ENCODE measurements around the gene LARGE2. TPM values are rescaled to one million over a fixed set of nuclear protein-coding genes. Genes with fewer than 3 reads are reported as not detected.

Gene LARGE2
- total and polyA plus RNA-seq, 2 of the 13 experiments (the other 11 are each of a cell fraction or from before 2014, with no cell fraction given), result 8.5 to 21.6 TPM

DNA sequence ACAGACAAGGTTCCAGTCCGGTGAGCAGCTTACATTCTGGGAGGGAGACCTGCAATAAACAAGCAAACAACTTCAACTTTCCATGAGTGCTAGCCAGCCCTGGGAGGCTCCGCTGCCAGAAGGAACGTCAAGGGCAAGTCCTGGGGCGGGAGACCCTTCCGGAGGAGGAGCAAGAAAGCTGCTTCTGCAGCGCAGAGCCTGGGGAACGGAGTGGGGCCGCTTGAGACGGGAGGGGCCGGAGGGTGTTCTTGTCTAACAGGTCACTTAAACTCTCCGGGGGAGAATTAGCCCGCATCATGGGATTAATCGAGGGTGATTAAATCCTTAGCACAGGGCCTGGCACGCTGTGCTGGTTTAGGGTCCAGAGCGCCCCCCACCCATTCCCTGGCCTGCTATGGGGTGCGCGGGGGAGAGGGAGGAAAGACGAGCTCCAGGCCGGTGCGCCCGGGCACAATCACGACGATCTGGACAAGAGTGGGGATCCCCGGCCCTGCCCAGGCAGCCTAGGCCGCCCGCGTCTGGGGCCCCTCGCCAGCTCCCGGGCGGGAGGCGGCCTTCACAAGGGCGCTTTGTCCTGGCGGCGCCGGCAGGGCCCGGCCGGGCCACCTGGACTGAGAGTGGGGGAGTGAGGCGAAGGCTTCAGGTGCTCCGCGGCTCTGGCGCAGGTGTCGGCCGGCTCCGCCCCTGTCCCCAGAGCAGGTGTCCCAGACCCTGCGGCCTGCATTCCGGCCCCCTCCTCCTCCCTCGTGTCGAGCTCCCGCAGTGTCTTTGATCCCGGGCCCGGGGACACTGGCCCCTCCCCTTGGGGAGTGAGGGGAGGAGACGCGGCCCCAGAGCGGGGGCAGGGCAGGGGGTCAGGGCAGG, 663 bp upstream of the LARGE2 start (continued):
- TF ChIP-seq, protein P1, sequence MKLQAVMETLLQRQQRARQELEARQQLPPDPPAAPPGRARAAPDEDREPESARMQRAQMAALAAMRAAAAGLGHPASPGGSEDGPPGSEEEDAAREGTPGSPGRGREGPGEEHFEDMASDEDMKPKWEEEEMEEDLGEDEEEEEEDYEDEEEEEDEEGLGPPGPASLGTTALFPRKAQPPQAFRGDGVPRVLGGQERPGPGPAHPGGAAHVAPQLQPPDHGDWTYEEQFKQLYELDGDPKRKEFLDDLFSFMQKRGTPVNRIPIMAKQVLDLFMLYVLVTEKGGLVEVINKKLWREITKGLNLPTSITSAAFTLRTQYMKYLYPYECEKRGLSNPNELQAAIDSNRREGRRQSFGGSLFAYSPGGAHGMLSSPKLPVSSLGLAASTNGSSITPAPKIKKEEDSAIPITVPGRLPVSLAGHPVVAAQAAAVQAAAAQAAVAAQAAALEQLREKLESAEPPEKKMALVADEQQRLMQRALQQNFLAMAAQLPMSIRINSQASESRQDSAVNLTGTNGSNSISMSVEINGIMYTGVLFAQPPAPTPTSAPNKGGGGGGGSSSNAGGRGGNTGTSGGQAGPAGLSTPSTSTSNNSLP (IDR thresholded peaks at IDR 0.05; ENCODE audit: low read depth, low read length), result no peak
- TF ChIP-seq, protein P2, sequence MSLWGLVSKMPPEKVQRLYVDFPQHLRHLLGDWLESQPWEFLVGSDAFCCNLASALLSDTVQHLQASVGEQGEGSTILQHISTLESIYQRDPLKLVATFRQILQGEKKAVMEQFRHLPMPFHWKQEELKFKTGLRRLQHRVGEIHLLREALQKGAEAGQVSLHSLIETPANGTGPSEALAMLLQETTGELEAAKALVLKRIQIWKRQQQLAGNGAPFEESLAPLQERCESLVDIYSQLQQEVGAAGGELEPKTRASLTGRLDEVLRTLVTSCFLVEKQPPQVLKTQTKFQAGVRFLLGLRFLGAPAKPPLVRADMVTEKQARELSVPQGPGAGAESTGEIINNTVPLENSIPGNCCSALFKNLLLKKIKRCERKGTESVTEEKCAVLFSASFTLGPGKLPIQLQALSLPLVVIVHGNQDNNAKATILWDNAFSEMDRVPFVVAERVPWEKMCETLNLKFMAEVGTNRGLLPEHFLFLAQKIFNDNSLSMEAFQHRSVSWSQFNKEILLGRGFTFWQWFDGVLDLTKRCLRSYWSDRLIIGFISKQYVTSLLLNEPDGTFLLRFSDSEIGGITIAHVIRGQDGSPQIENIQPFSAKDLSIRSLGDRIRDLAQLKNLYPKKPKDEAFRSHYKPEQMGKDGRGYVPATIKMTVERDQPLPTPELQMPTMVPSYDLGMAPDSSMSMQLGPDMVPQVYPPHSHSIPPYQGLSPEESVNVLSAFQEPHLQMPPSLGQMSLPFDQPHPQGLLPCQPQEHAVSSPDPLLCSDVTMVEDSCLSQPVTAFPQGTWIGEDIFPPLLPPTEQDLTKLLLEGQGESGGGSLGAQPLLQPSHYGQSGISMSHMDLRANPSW (CRISPR knock-in tag; IDR thresholded peaks at IDR 0.05; ENCODE audit: borderline replicate concordance), result no peak
- TF ChIP-seq ZNF33A (CRISPR knock-in tag; IDR thresholded peaks at IDR 0.05; ENCODE audit: borderline replicate concordance) (no peak), SMYD3 (CRISPR knock-in tag; IDR thresholded peaks at IDR 0.05) (no peak), RXRB (CRISPR knock-in tag; IDR thresholded peaks at IDR 0.05; ENCODE audit: borderline replicate concordance) (no peak; the same call in 1 of the 2 replicates), ZNF790 (CRISPR knock-in tag; IDR thresholded peaks at IDR 0.05; ENCODE audit: borderline replicate concordance) (no peak), ZBTB3 (CRISPR knock-in tag; IDR thresholded peaks at IDR 0.05; ENCODE audit: borderline replicate concordance, low read depth) (no peak), GZF1 (CRISPR knock-in tag; IDR thresholded peaks at IDR 0.05) (no peak), MEF2D (CRISPR knock-in tag; IDR thresholded peaks at IDR 0.05) (no peak), CBX5 (CRISPR knock-in tag; IDR thresholded peaks at IDR 0.05; ENCODE audit: borderline replicate concordance) (no peak), KAT7 (CRISPR knock-in tag; IDR thresholded peaks at IDR 0.05; ENCODE audit: borderline replicate concordance) (no peak), HMGA1 (CRISPR knock-in tag; conservative IDR thresholded peaks at IDR 0.05) (no peak), KLF13 (CRISPR knock-in tag; IDR thresholded peaks at IDR 0.05) (no peak), SNRNP70 (IDR thresholded peaks at IDR 0.05; ENCODE audit: low read depth, low read length) (no peak), KMT2A (CRISPR knock-in tag; IDR thresholded peaks at IDR 0.05) (peak; percentile 52; the same call in 1 of the 2 replicates), HDAC1 (CRISPR knock-in tag; IDR thresholded peaks at IDR 0.05) (peak; percentile 28; the same call in 1 of the 2 replicates), NFE2L2 (IDR thresholded peaks at IDR 0.05; ENCODE audit: low read length) (no peak), CBFB (CRISPR knock-in tag; IDR thresholded peaks at IDR 0.05) (no peak)
- TF ChIP-seq, protein P3, sequence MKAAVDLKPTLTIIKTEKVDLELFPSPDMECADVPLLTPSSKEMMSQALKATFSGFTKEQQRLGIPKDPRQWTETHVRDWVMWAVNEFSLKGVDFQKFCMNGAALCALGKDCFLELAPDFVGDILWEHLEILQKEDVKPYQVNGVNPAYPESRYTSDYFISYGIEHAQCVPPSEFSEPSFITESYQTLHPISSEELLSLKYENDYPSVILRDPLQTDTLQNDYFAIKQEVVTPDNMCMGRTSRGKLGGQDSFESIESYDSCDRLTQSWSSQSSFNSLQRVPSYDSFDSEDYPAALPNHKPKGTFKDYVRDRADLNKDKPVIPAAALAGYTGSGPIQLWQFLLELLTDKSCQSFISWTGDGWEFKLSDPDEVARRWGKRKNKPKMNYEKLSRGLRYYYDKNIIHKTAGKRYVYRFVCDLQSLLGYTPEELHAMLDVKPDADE (CRISPR knock-in tag; IDR thresholded peaks at IDR 0.05), result no peak
- TF ChIP-seq, protein P4, sequence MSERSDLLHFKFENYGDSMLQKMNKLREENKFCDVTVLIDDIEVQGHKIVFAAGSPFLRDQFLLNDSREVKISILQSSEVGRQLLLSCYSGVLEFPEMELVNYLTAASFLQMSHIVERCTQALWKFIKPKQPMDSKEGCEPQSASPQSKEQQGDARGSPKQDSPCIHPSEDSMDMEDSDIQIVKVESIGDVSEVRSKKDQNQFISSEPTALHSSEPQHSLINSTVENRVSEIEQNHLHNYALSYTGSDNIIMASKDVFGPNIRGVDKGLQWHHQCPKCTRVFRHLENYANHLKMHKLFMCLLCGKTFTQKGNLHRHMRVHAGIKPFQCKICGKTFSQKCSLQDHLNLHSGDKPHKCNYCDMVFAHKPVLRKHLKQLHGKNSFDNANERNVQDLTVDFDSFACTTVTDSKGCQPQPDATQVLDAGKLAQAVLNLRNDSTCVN (CRISPR knock-in tag; IDR thresholded peaks at IDR 0.05; ENCODE audit: borderline replicate concordance), result no peak

Data from HepG2 (cell line).